T-cell (primary cell): ENCODE measurements around the gene C22orf39. TPM values are rescaled to one million over a fixed set of nuclear protein-coding genes. Genes with fewer than 3 reads are reported as not detected.

ENCODE experiments used
- ATAC-seq, 4 experiments: fragments of 200-7000 bp in 3 of 4; fragments of 150-1000 bp in 1 of 4; cut with Tn5 transposase; replicated peaks in 1 of 4; 1 replicate in 3 of 4; 2 replicates in 1 of 4; pipeline ENCODE4 v1.10.0; 2021; ENCODE audit warnings: moderate library complexity in 3 of 4, mild to moderate bottlenecking in 2 of 4, moderate number of reproducible peaks in 1 of 4
- CTCF ChIA-PET, 2 donors: fragments of 300-600 bp; sonication (Branson Sonifier 250); formaldehyde crosslinking; loops; one replicate each; lab custom pipeline; 2022; ENCODE audit warnings: antibody characterized with exemption in 2 of 2; lab: Charles Lee
- POLR2A ChIA-PET, 2 donors: fragments of 300-600 bp; sonication (Branson Sonifier 250); formaldehyde crosslinking; loops; one replicate each; lab custom pipeline; 2022; ENCODE audit warnings: antibody characterized with exemption in 2 of 2; lab: Charles Lee
- DNase-seq, 35 experiments: peaks; one replicate each; pipeline versions ENCODE4 v3.0.0 to v3.0.0-alpha.2; 2013 to 2023
- H3K27ac ChIP-seq: one replicate; pipeline ENCODE4 v1.5.1; 2013; ENCODE audit warnings: low read length
- H3K27me3 ChIP-seq, 2 experiments: replicated peaks in 1 of 2; 1 replicate in 1 of 2; 2 replicates in 1 of 2; pipeline versions ENCODE4 v1.6.1 to v1.7.0; 2013; ENCODE audit warnings: low read length in 1 of 2, mixed read lengths in 1 of 2; ENCODE audit not compliant: control insufficient read depth in 2 of 2, insufficient read depth in 2 of 2; ENCODE audit errors: extremely low read depth in 1 of 2
- H3K36me3 ChIP-seq, 2 donors: 1 replicate in 1 of 2; 2 replicates in 1 of 2; pipeline versions ENCODE4 v1.6.1 to v1.7.0; 2013; ENCODE audit warnings: low read length in 1 of 2; ENCODE audit not compliant: control insufficient read depth in 2 of 2, insufficient read depth in 1 of 2; ENCODE audit errors: extremely low read depth in 1 of 2
- H3K4me1 ChIP-seq, 2 experiments: 1 replicate in 1 of 2; 2 replicates in 1 of 2; pipeline versions ENCODE4 v1.6.1 to v1.7.0; 2013; ENCODE audit warnings: low read length in 2 of 2, mixed read lengths in 1 of 2; ENCODE audit not compliant: insufficient read depth in 2 of 2, control insufficient read depth in 1 of 2; ENCODE audit errors: extremely low read depth in 1 of 2
- H3K4me3 ChIP-seq, 2 donors: 1 replicate in 1 of 2; 2 replicates in 1 of 2; pipeline versions ENCODE4 v1.5.1 to v1.7.0; 2013; ENCODE audit warnings: mild to moderate bottlenecking in 2 of 2, low read length in 1 of 2, moderate library complexity in 1 of 2; ENCODE audit not compliant: control insufficient read depth in 1 of 2; ENCODE audit errors: extremely low read depth in 1 of 2
- H3K9me3 ChIP-seq: 2 replicates; pipeline ENCODE4 v1.7.0; 2013
- H3K27ac Mint-ChIP-seq, 2 donors: one replicate each; pipeline ENCODE4 v1.8.0; 2020 to 2021; ENCODE audit warnings: mild to moderate bottlenecking in 2 of 2, mixed read lengths in 2 of 2
- H3K27me3 Mint-ChIP-seq, 2 donors: one replicate each; pipeline ENCODE4 v1.8.0; 2021 to 2022; ENCODE audit warnings: mixed read lengths in 2 of 2
- H3K36me3 Mint-ChIP-seq: one replicate; pipeline ENCODE4 v1.8.0; 2021; ENCODE audit warnings: mixed read lengths
- H3K4me1 Mint-ChIP-seq, 3 donors: one replicate each; pipeline ENCODE4 v1.8.0; 2020 to 2022; ENCODE audit warnings: mixed read lengths in 3 of 3, mild to moderate bottlenecking in 1 of 3
- H3K4me3 Mint-ChIP-seq, 3 donors: one replicate each; pipeline ENCODE4 v1.8.0; 2020 to 2022; ENCODE audit warnings: mild to moderate bottlenecking in 3 of 3, mixed read lengths in 3 of 3, moderate library complexity in 3 of 3
- H3K9me3 Mint-ChIP-seq, 3 donors: one replicate each; pipeline ENCODE4 v1.8.0; 2020 to 2022; ENCODE audit warnings: mixed read lengths in 3 of 3
- WGBS: methylation state at CpG from one replicate; pipeline ENCODE4 v1.1.5; 2013; ENCODE audit warnings: missing lambda C conversion rate; ENCODE audit not compliant: insufficient coverage; 5-methylcytosine and 5-hydroxymethylcytosine counted together
- total RNA-seq, 35 experiments: library from RNA in 6 of 35; stranded (reverse) in 6 of 35; fragments of 120-200 nt in 1 of 35; gene quantifications; one replicate each; pipeline versions ENCODE4 v1.2.1 to v1.2.4 and lab custom pipeline; 2013 to 2026

C22orf39 gene
- total RNA-seq, 5 donors from 2014 or later (not counting 1 experiment from before 2014, with no cell fraction given), result 34.5 to 41.3 (median 40.9) TPM

- H3K27me3 Mint-ChIP-seq, result no peaks in the 10 kb centered on the region
- no peaks in the 10 kb centered on the region for H3K36me3 Mint-ChIP-seq
- DNase-seq (no peak), ATAC-seq (no peak)
- H3K4me3 Mint-ChIP-seq, result no peak overlapping the region
- no peak overlapping the region for H3K4me3 ChIP-seq
- H3K9me3 ChIP-seq, result no peaks in the 10 kb centered on the region
- peaks cover 0 to 2% of the 10 kb centered on the region in 2 experiments for H3K27me3 ChIP-seq
- ChIA-PET POLR2A (no interaction called here), CTCF (interaction anchor here in 1 of 2 donors (1.6 kb wide), 1 partner anchor 136 kb away, joined by 5 read pairs; no protein-coding TSS in a partner anchor)
- WGBS, result 100% methylated on average over 5 of the region's 8 CpGs
- H3K4me1 Mint-ChIP-seq, result peaks cover 7 to 19% (median 13%) of the 10 kb centered on the region in 3 donors
- H3K9me3 Mint-ChIP-seq, result no peaks in the 10 kb centered on the region
- no peak overlapping the region for H3K27ac Mint-ChIP-seq
- H3K4me1 ChIP-seq, result peaks cover 0 to 6% of the 10 kb centered on the region in 2 experiments
- H3K36me3 ChIP-seq, result no peaks in the 10 kb centered on the region
- H3K27ac ChIP-seq, result no peak overlapping the region
Observed at GRCh38 chr22:19494001-19494560, 46.6 kb upstream of the C22orf39 start.

- CTCF ChIA-PET, result no interaction called here
- POLR2A ChIA-PET, result no interaction called here
- no peak overlapping the region for H3K27ac Mint-ChIP-seq
Observed at GRCh38 chr22:19492504-19493174, 45.1 kb upstream of the C22orf39 start.

GRCh38 chr22:19490628-19491230, 43.2 kb upstream of the C22orf39 start:
- no peak overlapping the region for H3K4me3 ChIP-seq
- CTCF ChIA-PET, result no interaction called here
- POLR2A ChIA-PET, result no interaction called here

More at GRCh38 chr22:19492504-19493174, 45.1 kb upstream of the C22orf39 start:
- H3K27me3 ChIP-seq, result peaks cover 0 to 2% of the 10 kb centered on the region in 2 experiments
- no peaks in the 10 kb centered on the region for H3K9me3 Mint-ChIP-seq
- peaks cover 7 to 19% (median 13%) of the 10 kb centered on the region in 3 donors for H3K4me1 Mint-ChIP-seq
- H3K36me3 Mint-ChIP-seq, result no peaks in the 10 kb centered on the region
- ATAC-seq (no peak), DNase-seq (no peak)
- no peaks in the 10 kb centered on the region for H3K27me3 Mint-ChIP-seq
- no peaks in the 10 kb centered on the region for H3K9me3 ChIP-seq
- 73% methylated on average over 3 of the region's 6 CpGs for WGBS
- no peak overlapping the region for H3K4me3 Mint-ChIP-seq
- no peak overlapping the region for H3K4me3 ChIP-seq
- H3K36me3 ChIP-seq, result no peaks in the 10 kb centered on the region
- H3K4me1 ChIP-seq, result peaks cover 0 to 6% of the 10 kb centered on the region in 2 experiments
- no peak overlapping the region for H3K27ac ChIP-seq

GRCh38 chr22:19488884-19489843, 41.7 kb upstream of the C22orf39 start:
- Mint-ChIP-seq H3K27me3 (no peaks in the 10 kb centered on the region), H3K9me3 (no peaks in the 10 kb centered on the region), H3K4me3 (no peak overlapping the region), H3K27ac (no peak overlapping the region), H3K36me3 (no peaks in the 10 kb centered on the region), H3K4me1 (peaks cover 0 to 8% (median 6%) of the 10 kb centered on the region in 3 donors)
- no peak overlapping the region for H3K4me3 ChIP-seq
- no peaks in the 10 kb centered on the region for H3K9me3 ChIP-seq
- CTCF ChIA-PET, result interaction anchor here in 1 of 2 donors (0.6 kb wide), 1 partner anchor 171 kb away, joined by 3 read pairs; no protein-coding TSS in a partner anchor
- no CpG with 5 or more reads among the region's 7 CpGs for WGBS
- H3K4me1 ChIP-seq, result no peaks in the 10 kb centered on the region
- no peaks in the 10 kb centered on the region for H3K36me3 ChIP-seq
- DNase-seq (peak in 1 of 35 experiments; percentile 16), ATAC-seq (peak in 1 of 4 experiments; percentile 66)
- H3K27me3 ChIP-seq, result peaks cover 0 to 2% of the 10 kb centered on the region in 2 experiments
- POLR2A ChIA-PET, result no interaction called here
- H3K27ac ChIP-seq, result no peak overlapping the region

More at GRCh38 chr22:19490628-19491230, 43.2 kb upstream of the C22orf39 start:
- Mint-ChIP-seq H3K4me1 (peaks cover 3 to 14% (median 9%) of the 10 kb centered on the region in 3 donors), H3K27ac (no peak overlapping the region), H3K36me3 (no peaks in the 10 kb centered on the region), H3K9me3 (no peaks in the 10 kb centered on the region), H3K27me3 (no peaks in the 10 kb centered on the region), H3K4me3 (no peak overlapping the region)
- no peak for DNase-seq
- ATAC-seq, result no peak
- Histone ChIP-seq H3K9me3 (no peaks in the 10 kb centered on the region), H3K27ac (no peak overlapping the region), H3K36me3 (no peaks in the 10 kb centered on the region), H3K4me1 (peaks cover 0 to 3% of the 10 kb centered on the region in 2 experiments), H3K27me3 (peaks cover 0 to 2% of the 10 kb centered on the region in 2 experiments)
- 100% methylated on average over 1 of the region's 5 CpGs for WGBS

- H3K27ac ChIP-seq, result no peak overlapping the region
- no peak overlapping the region for H3K4me3 ChIP-seq
- DNase-seq (no peak), ATAC-seq (no peak)
- Mint-ChIP-seq H3K36me3 (no peaks in the 10 kb centered on the region), H3K27ac (no peak overlapping the region), H3K4me1 (peaks cover 0 to 8% (median 6%) of the 10 kb centered on the region in 3 donors), H3K9me3 (no peaks in the 10 kb centered on the region), H3K4me3 (no peak overlapping the region), H3K27me3 (no peaks in the 10 kb centered on the region)
- peaks cover 0 to 2% of the 10 kb centered on the region in 2 experiments for H3K27me3 ChIP-seq
- WGBS, result no CpG with 5 or more reads among the region's 2 CpGs
- ChIA-PET POLR2A (no interaction called here), CTCF (interaction anchor here in 1 of 2 donors (0.6 kb wide), 2 partner anchors 170 to 452 kb away, joined by 3 to 4 read pairs; no protein-coding TSS in a partner anchor)
- H3K4me1 ChIP-seq, result no peaks in the 10 kb centered on the region
- H3K36me3 ChIP-seq, result no peaks in the 10 kb centered on the region
- H3K9me3 ChIP-seq, result no peaks in the 10 kb centered on the region
Observed at GRCh38 chr22:19488285-19488684, 40.8 kb upstream of the C22orf39 start.
